HCT116 (cell line): ENCODE data around the gene POLR3A. TPM values are rescaled to one million over a fixed set of nuclear protein-coding genes. Genes with fewer than 3 reads are reported as not detected.

Experiments
- ATAC-seq: fragments of 200-7000 bp; cut with Tn5 transposase; 2 replicates; pipeline ENCODE4 v1.9.1; 2020; ENCODE audit warnings: mild to moderate bottlenecking, moderate library complexity
- BruUV-seq: library from RNA; stranded (reverse); fragments of 400-500 nt; replicated peaks from 2 replicates; lab custom pipeline; 2021; lab: Mats Ljungman, UMichigan
- CTCF ChIA-PET: fragments of 300-600 bp; sonication (Branson Sonifier 250); formaldehyde crosslinking; loops from one replicate; lab custom pipeline; 2021; ENCODE audit warnings: antibody characterized with exemption; lab: Charles Lee
- POLR2A ChIA-PET: fragments of 300-600, 350-600 bp; sonication (Branson Sonifier 250); formaldehyde crosslinking; loops from one replicate; lab custom pipeline; 2021; ENCODE audit warnings: antibody characterized with exemption; lab: Charles Lee
- RAD21 ChIA-PET, 2 experiments: fragments of 300-600 bp; sonication (Branson Sonifier 250); formaldehyde crosslinking; loops; one replicate each; lab custom pipeline; 2023; ENCODE audit warnings: low total read pairs in 2 of 2; ENCODE audit not compliant: uncharacterized antibody in 2 of 2, unreplicated experiment in 2 of 2, low non-redundant PET in 1 of 2; lab: Charles Lee
- DNase-seq: peaks from one replicate; pipeline ENCODE4 v3.0.0-alpha.2; 2010; ENCODE audit warnings: low read depth, low spot score
- H2AFZ ChIP-seq: fragments of 200-600 bp; shearing (Covaris generic), sonication (generic); 2 replicates; pipeline ENCODE4 v1.6.1; 2017; ENCODE audit warnings: low read depth, mixed run types, mixed read lengths, antibody characterized with exemption, low read length; ENCODE audit not compliant: poor library complexity, severe bottlenecking
- H3K27ac ChIP-seq: 2 replicates; pipeline ENCODE4 v1.5.1; 2012; ENCODE audit warnings: low read depth, low read length
- H3K27me3 ChIP-seq: fragments of 200-600 bp; sonication (generic); 2 replicates; pipeline ENCODE4 v1.6.1; 2016; ENCODE audit warnings: mixed run types, low read length, mixed read lengths; ENCODE audit not compliant: insufficient read depth
- H3K36me3 ChIP-seq, 2 experiments: fragments of 200-500 bp in 1 of 2; fragments of 200-600 bp in 1 of 2; sonication (Bioruptor generic) in 1 of 2; sonication (generic) in 1 of 2; 2 replicates each; pipeline versions ENCODE4 v1.5.1 to v1.6.1; 2014 to 2016; ENCODE audit warnings: low read length in 2 of 2, inconsistent platforms in 1 of 2, mixed read lengths in 1 of 2, mixed run types in 1 of 2; ENCODE audit not compliant: insufficient read depth in 2 of 2, control insufficient read depth in 1 of 2
- H3K4me1 ChIP-seq, 2 experiments: fragments of 200-600 bp in 1 of 2; sonication (generic) in 1 of 2; 2 replicates each; pipeline versions ENCODE4 v1.5.1 to v1.6.1; 2012 to 2017; ENCODE audit warnings: low read length in 2 of 2, inconsistent platforms in 1 of 2, mild to moderate bottlenecking in 1 of 2, mixed read lengths in 1 of 2, mixed run types in 1 of 2, moderate library complexity in 1 of 2; ENCODE audit not compliant: insufficient read depth in 2 of 2, control insufficient read depth in 1 of 2
- H3K4me2 ChIP-seq: fragments of 200-600 bp; sonication (generic); 2 replicates; pipeline ENCODE4 v1.6.1; 2017; ENCODE audit warnings: mixed run types, low read length, mixed read lengths
- H3K4me3 ChIP-seq, 2 experiments: fragments of 200-600 bp in 1 of 2; sonication (generic) in 1 of 2; replicated peaks in 1 of 2; 2 replicates each; pipeline ENCODE4 v1.5.1; 2011 to 2016; ENCODE audit warnings: low read length in 2 of 2, control low read depth in 1 of 2, low read depth in 1 of 2, mild to moderate bottlenecking in 1 of 2, mixed read lengths in 1 of 2, mixed run types in 1 of 2
- H3K79me2 ChIP-seq: fragments of 200-600 bp; sonication (generic); 2 replicates; pipeline ENCODE4 v1.6.1; 2017; ENCODE audit warnings: mild to moderate bottlenecking, mixed run types, low read length, moderate library complexity, mixed read lengths; ENCODE audit not compliant: insufficient read depth
- H3K9ac ChIP-seq: fragments of 200-600 bp; sonication (generic); 2 replicates; pipeline ENCODE4 v1.6.1; 2016; ENCODE audit warnings: low read length, mixed read lengths
- H3K9me2 ChIP-seq: fragments of 200-600 bp; sonication (generic), shearing (Covaris generic); 2 replicates; pipeline ENCODE4 v1.6.1; 2017; ENCODE audit warnings: mixed run types, mild to moderate bottlenecking, moderate library complexity; ENCODE audit not compliant: insufficient read depth
- H3K9me3 ChIP-seq, 2 experiments: fragments of 200-500 bp in 1 of 2; fragments of 200-600 bp in 1 of 2; sonication (Bioruptor generic) in 1 of 2; sonication (generic) in 1 of 2; 2 replicates each; pipeline ENCODE4 v1.6.1; 2014 to 2017; ENCODE audit warnings: low read length in 2 of 2, mixed read lengths in 2 of 2, inconsistent platforms in 1 of 2, low read depth in 1 of 2, mild to moderate bottlenecking in 1 of 2, mixed run types in 1 of 2, moderate library complexity in 1 of 2; ENCODE audit not compliant: control insufficient read depth in 1 of 2, insufficient read depth in 1 of 2
- H4K20me1 ChIP-seq: fragments of 200-600 bp; sonication (generic), shearing (Covaris generic); 2 replicates; pipeline ENCODE4 v1.6.1; 2017; ENCODE audit warnings: mixed run types, mild to moderate bottlenecking, moderate library complexity; ENCODE audit not compliant: insufficient read depth
- CEBPB ChIP-seq: IDR thresholded peaks from 2 replicates; pipeline ENCODE4 v1.6.1; 2012; ENCODE audit warnings: low read depth
- EGR1 ChIP-seq: IDR thresholded peaks from 2 replicates; pipeline ENCODE4 v1.6.1; 2012; ENCODE audit warnings: low read depth
- ELF1 ChIP-seq: IDR thresholded peaks from 2 replicates; pipeline ENCODE4 v1.6.1; 2012; ENCODE audit warnings: low read depth, borderline replicate concordance
- EZH2phosphoT487 ChIP-seq: fragments of 200-600 bp; IDR thresholded peaks from 2 replicates; pipeline ENCODE4 v1.6.1; 2018; ENCODE audit warnings: antibody characterized with exemption, borderline replicate concordance
- JUND ChIP-seq: IDR thresholded peaks from 2 replicates; pipeline ENCODE4 v1.6.1; 2012
- POLR2A ChIP-seq: IDR thresholded peaks from 2 replicates; pipeline ENCODE4 v1.7.0; 2011; ENCODE audit warnings: borderline replicate concordance; ENCODE audit not compliant: insufficient read depth, insufficient read length; ENCODE audit errors: extremely low read depth
- POLR2AphosphoS5 ChIP-seq: IDR thresholded peaks from 2 replicates; pipeline ENCODE4 v1.6.1; 2011; ENCODE audit warnings: mild to moderate bottlenecking, low read depth, low read length, moderate library complexity
- SP1 ChIP-seq: IDR thresholded peaks from 2 replicates; pipeline ENCODE4 v1.6.1; 2012; ENCODE audit warnings: low read depth
- YY1 ChIP-seq: IDR thresholded peaks from 2 replicates; pipeline ENCODE4 v1.6.1; 2011; ENCODE audit warnings: low read length, low read depth, moderate library complexity, mild to moderate bottlenecking; ENCODE audit not compliant: insufficient replicate concordance; ENCODE audit errors: extremely low read depth
- ZNF274 ChIP-seq: fragments of 200-500 bp; sonication (Bioruptor generic); IDR thresholded peaks from 2 replicates; pipeline ENCODE4 v1.6.1; 2014; ENCODE audit warnings: mild to moderate bottlenecking, low read depth, low read length, inconsistent platforms
- intact Hi-C: fragments of 100-400 bp; cut with micrococcal nuclease; formaldehyde crosslinking; loops from 2 replicates; pipeline ENCODE4 v1.10.0; 2022
- total RNA-seq: library from RNA; stranded (reverse); gene quantifications from one replicate; pipeline ENCODE4 v1.2.1, GENCODE V29; 2021; ENCODE audit not compliant: unreplicated experiment
- TF ChIP-seq, protein P1 (sequence below): IDR thresholded peaks from 2 replicates; pipeline ENCODE4 v1.6.1; 2012
- TF ChIP-seq, protein P2 (sequence below): IDR thresholded peaks from 2 replicates; pipeline ENCODE4 v1.6.1; 2011; ENCODE audit warnings: mild to moderate bottlenecking, low read length, moderate library complexity; ENCODE audit not compliant: insufficient replicate concordance; ENCODE audit errors: extremely low read depth
- TF ChIP-seq, protein P3 (sequence below): IDR thresholded peaks from 2 replicates; pipeline ENCODE4 v1.6.1; 2012
- TF ChIP-seq, protein P4 (sequence below), 3 experiments: fragments of 200-600 bp in 1 of 3; sonication (generic) in 1 of 3; IDR thresholded peaks in 2 of 3; conservative IDR thresholded peaks in 1 of 3; 2 replicates each; pipeline ENCODE4 v1.5.1; 2012 to 2017; ENCODE audit warnings: low read depth in 2 of 3, low read length in 2 of 3, antibody characterized with exemption in 1 of 3, borderline replicate concordance in 1 of 3, control low read depth in 1 of 3, mild to moderate bottlenecking in 1 of 3, mixed read lengths in 1 of 3, mixed run types in 1 of 3, moderate library complexity in 1 of 3; ENCODE audit not compliant: insufficient read depth in 1 of 3

The POLR3A gene
- total RNA-seq, 1 experiment from 2014 or later = 26.6 TPM

DNA sequence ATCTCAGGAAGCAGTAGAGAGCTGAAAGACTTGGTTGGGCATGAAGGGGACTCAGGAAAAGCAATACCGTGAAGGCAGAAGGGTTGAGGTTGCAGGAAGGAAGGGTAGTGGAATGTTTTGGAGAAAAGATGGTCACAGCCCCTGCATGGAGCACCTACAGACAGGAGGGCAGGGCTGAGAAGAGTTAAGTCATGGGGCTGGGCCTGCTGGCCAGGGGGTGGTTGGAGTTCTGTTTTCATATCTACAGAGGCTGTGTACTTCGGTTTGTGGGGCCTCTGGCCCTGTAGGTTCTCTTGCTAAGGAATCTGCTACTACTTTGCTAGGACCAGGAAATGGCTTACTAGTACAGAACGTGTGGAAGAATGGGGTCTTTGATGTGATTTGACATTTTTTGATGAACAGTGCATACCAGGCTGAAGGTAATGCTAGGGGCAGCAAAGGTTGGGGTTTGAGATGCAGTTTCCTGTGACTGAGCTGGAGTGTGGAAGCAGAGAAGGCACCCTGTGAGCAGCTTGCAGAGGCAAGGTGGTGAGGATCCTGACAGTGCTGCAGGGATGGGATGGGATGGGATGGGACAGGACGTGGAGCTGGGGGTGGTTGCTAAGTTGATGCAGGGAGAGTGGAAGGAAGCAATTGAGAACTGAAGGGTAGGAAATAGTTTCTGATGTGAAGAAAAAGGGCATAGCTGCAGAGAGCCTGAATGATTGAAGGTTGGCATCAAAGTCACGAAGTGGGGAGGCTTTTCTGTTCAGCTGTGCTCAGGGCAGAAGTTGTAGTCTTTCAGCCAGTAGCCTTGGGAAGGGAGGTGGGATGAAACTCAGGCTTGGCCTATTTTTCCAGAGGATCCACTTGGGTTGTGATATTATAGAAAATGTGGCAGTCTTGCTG lies 12.1 kb upstream of the POLR3A start:
- DNase-seq (no peak), ATAC-seq (peak; percentile 7; the same call in 1 of the 2 replicates)
- Histone ChIP-seq H3K9me2 (no peaks in the 10 kb centered on the region), H3K27ac (no peak overlapping the region), H3K9me3 (no peaks in the 10 kb centered on the region), H3K9ac (no peak overlapping the region), H3K79me2 (peaks cover 52% of the 10 kb centered on the region), H4K20me1 (peaks cover 69% of the 10 kb centered on the region), H3K27me3 (no peaks in the 10 kb centered on the region), H2AFZ (no peak overlapping the region)
- RAD21 ChIA-PET = interaction anchor here in 1 of 2 experiments (0.7 kb wide), 1 partner anchor 1123 kb away, joined by 3 read pairs; no protein-coding TSS in a partner anchor
- TF ChIP-seq CEBPB (no peak), POLR2AphosphoS5 (peak; percentile 9; the same call in 1 of the 2 replicates)
- TF ChIP-seq, all 23 proteins: peak for 1
- BruUV-seq = no TSS peak
- H3K4me3 ChIP-seq = no peak overlapping the region
- peaks cover 51 to 58% of the 10 kb centered on the region in 2 experiments for H3K36me3 ChIP-seq
- POLR2A ChIA-PET = no interaction called here
- no peak overlapping the region for H3K4me2 ChIP-seq
- CTCF ChIA-PET = no interaction called here
- peaks cover 0 to 25% of the 10 kb centered on the region in 2 experiments; a peak in 2 of 4 replicates for H3K4me1 ChIP-seq
- intact Hi-C loops = no loop called here

DNA sequence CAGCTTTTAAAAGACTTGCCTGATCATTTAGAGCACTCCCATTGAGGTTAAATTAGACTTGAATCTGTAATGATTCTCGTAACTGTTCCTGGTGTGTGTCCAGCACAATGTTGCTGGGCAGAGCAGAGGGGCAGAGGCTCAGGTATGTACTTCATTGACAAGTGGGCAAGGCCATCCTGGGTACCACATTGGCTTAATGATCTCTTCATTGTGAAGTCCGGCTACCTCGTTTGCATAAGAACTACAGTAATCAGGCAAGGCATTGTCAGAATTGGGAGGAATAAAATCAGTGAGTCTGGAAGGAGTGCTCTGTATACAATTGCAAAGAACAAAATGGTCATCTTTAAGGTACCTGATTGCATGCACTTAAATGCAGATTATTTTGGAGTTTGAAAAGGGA lies 10.4 kb upstream of the POLR3A start:
- H3K79me2 ChIP-seq = peaks cover 69% of the 10 kb centered on the region

More for the DNA sequence above, 10.4 kb upstream of the POLR3A start:
- no peak for ATAC-seq
- ChIA-PET POLR2A (no interaction called here), CTCF (no interaction called here), RAD21 (interaction anchor here in 1 of 2 experiments (0.6 kb wide), 1 partner anchor 22 kb away, joined by 3 read pairs; no protein-coding TSS in a partner anchor)
- Histone ChIP-seq H4K20me1 (peaks cover 85% of the 10 kb centered on the region), H3K9me2 (no peaks in the 10 kb centered on the region), H3K36me3 (peaks cover 64 to 75% of the 10 kb centered on the region in 2 experiments), H3K27ac (no peak overlapping the region), H3K9me3 (no peaks in the 10 kb centered on the region), H3K27me3 (no peaks in the 10 kb centered on the region), H3K4me3 (no peak overlapping the region), H2AFZ (no peak overlapping the region)
- intact Hi-C loops = no loop called here
- TF ChIP-seq, protein P1, sequence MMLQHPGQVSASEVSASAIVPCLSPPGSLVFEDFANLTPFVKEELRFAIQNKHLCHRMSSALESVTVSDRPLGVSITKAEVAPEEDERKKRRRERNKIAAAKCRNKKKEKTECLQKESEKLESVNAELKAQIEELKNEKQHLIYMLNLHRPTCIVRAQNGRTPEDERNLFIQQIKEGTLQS = no peak
- no peak for TF ChIP-seq JUND
- no peak for TF ChIP-seq POLR2A
- no peak for TF ChIP-seq EZH2phosphoT487
- TF ChIP-seq, protein P2, sequence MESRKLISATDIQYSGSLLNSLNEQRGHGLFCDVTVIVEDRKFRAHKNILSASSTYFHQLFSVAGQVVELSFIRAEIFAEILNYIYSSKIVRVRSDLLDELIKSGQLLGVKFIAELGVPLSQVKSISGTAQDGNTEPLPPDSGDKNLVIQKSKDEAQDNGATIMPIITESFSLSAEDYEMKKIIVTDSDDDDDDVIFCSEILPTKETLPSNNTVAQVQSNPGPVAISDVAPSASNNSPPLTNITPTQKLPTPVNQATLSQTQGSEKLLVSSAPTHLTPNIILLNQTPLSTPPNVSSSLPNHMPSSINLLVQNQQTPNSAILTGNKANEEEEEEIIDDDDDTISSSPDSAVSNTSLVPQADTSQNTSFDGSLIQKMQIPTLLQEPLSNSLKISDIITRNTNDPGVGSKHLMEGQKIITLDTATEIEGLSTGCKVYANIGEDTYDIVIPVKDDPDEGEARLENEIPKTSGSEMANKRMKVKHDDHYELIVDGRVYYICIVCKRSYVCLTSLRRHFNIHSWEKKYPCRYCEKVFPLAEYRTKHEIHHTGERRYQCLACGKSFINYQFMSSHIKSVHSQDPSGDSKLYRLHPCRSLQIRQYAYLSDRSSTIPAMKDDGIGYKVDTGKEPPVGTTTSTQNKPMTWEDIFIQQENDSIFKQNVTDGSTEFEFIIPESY = no peak
- TF ChIP-seq YY1 = no peak
- no peak for TF ChIP-seq ELF1
- TF ChIP-seq EGR1 = no peak
- TF ChIP-seq, protein P3, sequence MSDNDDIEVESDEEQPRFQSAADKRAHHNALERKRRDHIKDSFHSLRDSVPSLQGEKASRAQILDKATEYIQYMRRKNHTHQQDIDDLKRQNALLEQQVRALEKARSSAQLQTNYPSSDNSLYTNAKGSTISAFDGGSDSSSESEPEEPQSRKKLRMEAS = no peak
- no peak for TF ChIP-seq SP1
- TF ChIP-seq, protein P4, sequence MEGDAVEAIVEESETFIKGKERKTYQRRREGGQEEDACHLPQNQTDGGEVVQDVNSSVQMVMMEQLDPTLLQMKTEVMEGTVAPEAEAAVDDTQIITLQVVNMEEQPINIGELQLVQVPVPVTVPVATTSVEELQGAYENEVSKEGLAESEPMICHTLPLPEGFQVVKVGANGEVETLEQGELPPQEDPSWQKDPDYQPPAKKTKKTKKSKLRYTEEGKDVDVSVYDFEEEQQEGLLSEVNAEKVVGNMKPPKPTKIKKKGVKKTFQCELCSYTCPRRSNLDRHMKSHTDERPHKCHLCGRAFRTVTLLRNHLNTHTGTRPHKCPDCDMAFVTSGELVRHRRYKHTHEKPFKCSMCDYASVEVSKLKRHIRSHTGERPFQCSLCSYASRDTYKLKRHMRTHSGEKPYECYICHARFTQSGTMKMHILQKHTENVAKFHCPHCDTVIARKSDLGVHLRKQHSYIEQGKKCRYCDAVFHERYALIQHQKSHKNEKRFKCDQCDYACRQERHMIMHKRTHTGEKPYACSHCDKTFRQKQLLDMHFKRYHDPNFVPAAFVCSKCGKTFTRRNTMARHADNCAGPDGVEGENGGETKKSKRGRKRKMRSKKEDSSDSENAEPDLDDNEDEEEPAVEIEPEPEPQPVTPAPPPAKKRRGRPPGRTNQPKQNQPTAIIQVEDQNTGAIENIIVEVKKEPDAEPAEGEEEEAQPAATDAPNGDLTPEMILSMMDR (IDR thresholded peaks at IDR 0.05 in 2 of 3, conservative IDR thresholded peaks at IDR 0.05 in 1 of 3; ENCODE audit: borderline replicate concordance in 1 of 3, insufficient read depth in 1 of 3, low read depth in 2 of 3, low read length in 2 of 3) = no peak
- TF ChIP-seq ZNF274 = no peak
- TF ChIP-seq CEBPB = no peak
- TF ChIP-seq, all 23 proteins: peak for 0
- no peak for DNase-seq
- Histone ChIP-seq H3K4me1 (peaks cover 7 to 34% of the 10 kb centered on the region in 2 experiments; a peak in 3 of 4 replicates), H3K4me2 (no peak overlapping the region), H3K9ac (no peak overlapping the region)
- no TSS peak for BruUV-seq
